B cell (primary cell): Measurements from ENCODE around the gene C17orf50. TPM values are rescaled to one million over a fixed set of nuclear protein-coding genes. Genes with fewer than 3 reads are reported as not detected.

ENCODE experiments used
- ATAC-seq: fragments of 200-7000 bp; cut with Tn5 transposase; one replicate; pipeline ENCODE4 v1.10.0; 2021; ENCODE audit warnings: low read depth, mild to moderate bottlenecking, moderate number of reproducible peaks, moderate library complexity
- CTCF ChIA-PET: fragments of 350-600 bp; sonication (Branson Sonifier 250); formaldehyde crosslinking; loops from one replicate; lab custom pipeline; 2021; ENCODE audit warnings: antibody characterized with exemption, inconsistent platforms; lab: Charles Lee
- POLR2A ChIA-PET: fragments of 350-600 bp; sonication (Branson Sonifier 250); formaldehyde crosslinking; loops from one replicate; lab custom pipeline; 2021; ENCODE audit warnings: antibody characterized with exemption; lab: Charles Lee
- DNase-seq: peaks from one replicate; pipeline ENCODE4 v3.0.0; 2013
- H2AFZ ChIP-seq: 2 replicates; pipeline ENCODE4 v1.6.1; 2012; ENCODE audit warnings: mild to moderate bottlenecking, low read depth, low read length; ENCODE audit not compliant: insufficient read depth, poor library complexity, severe bottlenecking
- H3K27ac ChIP-seq, 2 donors: 1 replicate in 1 of 2; 2 replicates in 1 of 2; pipeline ENCODE4 v1.5.1; 2012 to 2013; ENCODE audit warnings: low read length in 2 of 2, mild to moderate bottlenecking in 2 of 2, moderate library complexity in 1 of 2
- H3K27me3 ChIP-seq, 4 experiments: fragments of 200-600 bp in 1 of 4; sonication (generic) in 1 of 4; replicated peaks in 1 of 4; 1 replicate in 2 of 4; 2 replicates in 2 of 4; pipeline versions ENCODE4 v1.6.1 to v1.7.0; 2013 to 2016; ENCODE audit warnings: low read length in 3 of 4, mild to moderate bottlenecking in 2 of 4, mixed read lengths in 1 of 4, moderate library complexity in 1 of 4; ENCODE audit not compliant: insufficient read depth in 4 of 4, control insufficient read depth in 3 of 4; ENCODE audit errors: control extremely low read depth in 1 of 4
- H3K36me3 ChIP-seq, 2 experiments: replicated peaks in 1 of 2; 1 replicate in 1 of 2; 2 replicates in 1 of 2; pipeline versions ENCODE4 v1.6.1 to v1.7.1; 2013; ENCODE audit warnings: low read length in 1 of 2; ENCODE audit not compliant: insufficient read depth in 2 of 2, control insufficient read depth in 1 of 2; ENCODE audit errors: control extremely low read depth in 1 of 2, extremely low read depth in 1 of 2
- H3K4me1 ChIP-seq, 2 donors: fragments of 200-600 bp in 1 of 2; sonication (generic) in 1 of 2; 1 replicate in 1 of 2; 2 replicates in 1 of 2; pipeline versions ENCODE4 v1.5.1 to v1.6.1; 2013 to 2017; ENCODE audit warnings: low read length in 2 of 2; ENCODE audit not compliant: control insufficient read depth in 2 of 2, insufficient read depth in 2 of 2
- H3K4me2 ChIP-seq: replicated peaks from 2 replicates; pipeline ENCODE3; 2012; ENCODE audit warnings: mild to moderate bottlenecking, low read depth, low read length; ENCODE audit not compliant: poor library complexity, severe bottlenecking
- H3K4me3 ChIP-seq, 5 experiments: fragments of 200-600 bp in 1 of 5; sonication (generic) in 1 of 5; 1 replicate in 3 of 5; 2 replicates in 2 of 5; pipeline versions ENCODE4 v1.5.1 to v1.7.0; 2011 to 2016; ENCODE audit warnings: low read length in 4 of 5, mild to moderate bottlenecking in 4 of 5, low read depth in 2 of 5, control low read depth in 1 of 5, moderate library complexity in 1 of 5; ENCODE audit not compliant: insufficient read depth in 1 of 5; ENCODE audit errors: control extremely low read depth in 1 of 5, extremely low read depth in 1 of 5
- H3K79me2 ChIP-seq: fragments of 200-600 bp; sonication (generic); one replicate; pipeline ENCODE4 v1.6.0; 2016; ENCODE audit warnings: low read length; ENCODE audit not compliant: control insufficient read depth, insufficient read depth
- H3K9ac ChIP-seq: fragments of 200-600 bp; sonication (generic); 2 replicates; pipeline ENCODE4 v1.6.1; 2017; ENCODE audit warnings: mild to moderate bottlenecking, low read length, moderate library complexity
- H3K9me3 ChIP-seq, 3 donors: one replicate each; pipeline versions ENCODE4 v1.6.1 to v1.7.1; 2013; ENCODE audit warnings: low read length in 2 of 3; ENCODE audit not compliant: control insufficient read depth in 2 of 3, insufficient read depth in 1 of 3; ENCODE audit errors: control extremely low read depth in 1 of 3
- H4K20me1 ChIP-seq: 2 replicates; pipeline ENCODE4 v1.6.0; 2012; ENCODE audit warnings: mild to moderate bottlenecking, low read length; ENCODE audit not compliant: insufficient read depth, control insufficient read depth, poor library complexity, severe bottlenecking
- H3K27ac Mint-ChIP-seq: one replicate; pipeline ENCODE4 v1.8.0; 2021; ENCODE audit warnings: mixed read lengths
- H3K27me3 Mint-ChIP-seq: one replicate; pipeline ENCODE4 v1.8.0; 2021; ENCODE audit warnings: mixed read lengths
- H3K4me1 Mint-ChIP-seq: one replicate; pipeline ENCODE4 v1.8.0; 2021; ENCODE audit warnings: mixed read lengths
- H3K4me3 Mint-ChIP-seq: one replicate; pipeline ENCODE4 v1.8.0; 2021; ENCODE audit warnings: mixed read lengths
- H3K9me3 Mint-ChIP-seq: one replicate; pipeline ENCODE4 v1.8.0; 2022; ENCODE audit warnings: mixed read lengths; ENCODE audit not compliant: insufficient read depth
- EZH2 ChIP-seq: IDR thresholded peaks from 2 replicates; pipeline ENCODE4 v1.6.1; 2012; ENCODE audit warnings: borderline replicate concordance, low read depth, mild to moderate bottlenecking, moderate library complexity, low read length; ENCODE audit not compliant: insufficient read depth, poor library complexity, severe bottlenecking
- WGBS: methylation state at CpG from one replicate; pipeline ENCODE4 v1.1.5; 2013; ENCODE audit warnings: missing lambda C conversion rate; ENCODE audit not compliant: insufficient coverage; 5-methylcytosine and 5-hydroxymethylcytosine counted together
- intact Hi-C: fragments of 100-400 bp; cut with micrococcal nuclease; formaldehyde crosslinking; loops from one replicate; pipeline ENCODE4 v1.10.0; 2022
- polyA plus RNA-seq: library from polyadenylated mRNA; depleted of rRNA; stranded (reverse); fragments of >200 nt; gene quantifications from 2 replicates; pipeline ENCODE4 v1.2.3, GENCODE V29; 2012
- total RNA-seq, 2 donors: library from RNA; stranded (reverse); fragments of 120-200 nt in 1 of 2; gene quantifications; 1 replicate in 1 of 2; 2 replicates in 1 of 2; pipeline versions ENCODE4 v1.2.3 to v1.2.4, GENCODE V29; 2013 to 2022
- TF ChIP-seq, protein P1 (sequence below): fragments of 200-600 bp; IDR thresholded peaks from one replicate; pipeline ENCODE4 v1.8.0; 2022; ENCODE audit warnings: antibody characterized with exemption, mild to moderate bottlenecking

C17orf50 gene
- total and polyA plus RNA-seq, 2 donors (not counting 1 experiment from before 2014, with no cell fraction given) = not detected

DNA sequence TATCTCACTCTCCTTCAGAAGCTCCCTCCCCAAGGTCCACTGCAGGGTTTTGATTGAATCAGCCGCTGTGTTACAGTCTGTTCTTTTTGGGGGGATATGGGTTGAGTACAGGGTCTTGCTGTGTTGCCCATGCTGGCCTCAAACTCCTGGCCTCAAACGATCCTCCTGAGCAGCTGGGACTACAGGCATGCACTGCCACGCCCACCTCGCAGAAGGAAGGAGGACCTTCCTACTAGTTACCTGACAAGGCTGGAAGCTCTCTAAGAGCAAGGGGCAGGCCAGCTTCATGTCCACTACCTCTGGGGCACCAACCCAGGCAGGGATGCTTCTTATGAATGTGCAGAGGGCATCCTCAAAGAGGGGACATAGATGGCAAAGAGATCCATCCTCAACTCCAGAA, 36.7 kb downstream of the C17orf50 start:
- no peak overlapping the region for H2AFZ ChIP-seq
- no peak overlapping the region for H3K9ac ChIP-seq
- H3K4me2 ChIP-seq = no peak overlapping the region
- DNase-seq (no peak), ATAC-seq (no peak)
- CTCF ChIA-PET = interaction anchor here (1.1 to 7.0 kb wide), 3 partner anchors 11 to 37 kb away, joined by 3 to 62 read pairs (median 9); partner anchors contain the start of gene TAF15
- 86% methylated on average over 3 of the region's 4 CpGs for WGBS
- H3K9me3 Mint-ChIP-seq = no peaks in the 10 kb centered on the region
- H3K4me1 Mint-ChIP-seq = peaks cover 34% of the 10 kb centered on the region
- H3K27ac ChIP-seq = no peak overlapping the region
- intact Hi-C loops = no loop called here
- peaks cover 0 to 57% (median 30%) of the 10 kb centered on the region in 4 experiments for H3K27me3 ChIP-seq
- H3K4me3 Mint-ChIP-seq = no peak overlapping the region
- no peak for TF ChIP-seq EZH2
- TF ChIP-seq, protein P1, sequence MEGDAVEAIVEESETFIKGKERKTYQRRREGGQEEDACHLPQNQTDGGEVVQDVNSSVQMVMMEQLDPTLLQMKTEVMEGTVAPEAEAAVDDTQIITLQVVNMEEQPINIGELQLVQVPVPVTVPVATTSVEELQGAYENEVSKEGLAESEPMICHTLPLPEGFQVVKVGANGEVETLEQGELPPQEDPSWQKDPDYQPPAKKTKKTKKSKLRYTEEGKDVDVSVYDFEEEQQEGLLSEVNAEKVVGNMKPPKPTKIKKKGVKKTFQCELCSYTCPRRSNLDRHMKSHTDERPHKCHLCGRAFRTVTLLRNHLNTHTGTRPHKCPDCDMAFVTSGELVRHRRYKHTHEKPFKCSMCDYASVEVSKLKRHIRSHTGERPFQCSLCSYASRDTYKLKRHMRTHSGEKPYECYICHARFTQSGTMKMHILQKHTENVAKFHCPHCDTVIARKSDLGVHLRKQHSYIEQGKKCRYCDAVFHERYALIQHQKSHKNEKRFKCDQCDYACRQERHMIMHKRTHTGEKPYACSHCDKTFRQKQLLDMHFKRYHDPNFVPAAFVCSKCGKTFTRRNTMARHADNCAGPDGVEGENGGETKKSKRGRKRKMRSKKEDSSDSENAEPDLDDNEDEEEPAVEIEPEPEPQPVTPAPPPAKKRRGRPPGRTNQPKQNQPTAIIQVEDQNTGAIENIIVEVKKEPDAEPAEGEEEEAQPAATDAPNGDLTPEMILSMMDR = no peak
- no peaks in the 10 kb centered on the region for H3K79me2 ChIP-seq
- peaks cover 28 to 33% of the 10 kb centered on the region in 2 donors for H3K4me1 ChIP-seq
- H3K27me3 Mint-ChIP-seq = peaks cover 31% of the 10 kb centered on the region
- H4K20me1 ChIP-seq = no peaks in the 10 kb centered on the region
- H3K36me3 ChIP-seq = no peaks in the 10 kb centered on the region
- H3K9me3 ChIP-seq = no peaks in the 10 kb centered on the region
- POLR2A ChIA-PET = interaction anchor here (1.0 kb wide), 1 partner anchor 12 kb away, joined by 3 read pairs; the partner anchor contains the start of gene TAF15
- no peak overlapping the region for H3K4me3 ChIP-seq
- no peak overlapping the region for H3K27ac Mint-ChIP-seq

DNA sequence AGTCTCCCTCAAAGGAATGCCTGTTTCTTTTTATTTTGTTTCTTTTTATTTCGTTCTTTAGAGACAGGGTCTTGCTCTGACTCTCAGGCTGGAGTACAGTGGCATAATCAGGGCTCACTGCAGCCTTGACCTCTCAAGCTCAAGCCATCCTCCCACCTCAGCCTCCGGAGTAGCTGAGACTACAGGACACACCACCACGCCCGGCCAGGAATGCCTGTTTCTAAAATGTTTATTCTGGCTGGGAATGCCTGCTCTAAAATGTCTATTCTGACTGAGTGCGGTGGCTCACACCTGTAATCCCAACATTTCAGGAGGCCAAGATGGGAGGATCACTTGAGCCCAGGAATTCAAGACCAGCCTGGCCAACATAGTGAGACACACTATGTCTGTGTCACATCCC, 37.2 kb downstream of the C17orf50 start:
- 100% methylated on average over 3 of the region's 5 CpGs for WGBS

More for the DNA sequence above, 37.2 kb downstream of the C17orf50 start:
- Histone ChIP-seq H3K36me3 (no peaks in the 10 kb centered on the region), H2AFZ (no peak overlapping the region), H3K79me2 (no peaks in the 10 kb centered on the region), H3K27ac (no peak overlapping the region), H3K27me3 (peaks cover 0 to 52% (median 28%) of the 10 kb centered on the region in 4 experiments), H3K9me3 (no peaks in the 10 kb centered on the region), H3K4me3 (no peak overlapping the region), H3K4me1 (peaks cover 28 to 33% of the 10 kb centered on the region in 2 donors), H3K9ac (no peak overlapping the region), H3K4me2 (no peak overlapping the region), H4K20me1 (no peaks in the 10 kb centered on the region)
- intact Hi-C loops = no loop called here
- DNase-seq (no peak), ATAC-seq (no peak)
- ChIA-PET POLR2A (interaction anchor here (1.0 kb wide), 1 partner anchor 11 kb away, joined by 3 read pairs; the partner anchor contains the start of gene TAF15), CTCF (interaction anchor here (3.2 to 7.0 kb wide), 2 partner anchors 33 kb away, joined by 23 to 62 read pairs; no protein-coding TSS in a partner anchor)
- Mint-ChIP-seq H3K4me1 (peaks cover 35% of the 10 kb centered on the region), H3K27ac (no peak overlapping the region), H3K27me3 (peaks cover 28% of the 10 kb centered on the region), H3K4me3 (no peak overlapping the region), H3K9me3 (no peaks in the 10 kb centered on the region)
- TF ChIP-seq EZH2 = no peak
- TF ChIP-seq, protein P1 = no peak
